RCC 7860 (cell line): ENCODE measurements around the gene INAFM2.

Source experiments
- DNase-seq: peaks from one replicate; pipeline ENCODE4 v3.0.0-alpha.2; 2015; ENCODE audit warnings: low spot score
- FAIRE-seq: peaks from 2 replicates; lab custom pipeline; 2012; peaks lifted over from hg19 to GRCh38; lab: Jason Lieb, UNC

INAFM2 gene

GRCh38 chr15:40325700-40326099 is 2.2 kb downstream of the INAFM2 start:
- FAIRE-seq, result no peak
- DNase-seq, result no peak

GRCh38 chr15:40327457-40327856 is 4.0 kb downstream of the INAFM2 start:
- DNase-seq (no peak), FAIRE-seq (no peak)

DNA sequence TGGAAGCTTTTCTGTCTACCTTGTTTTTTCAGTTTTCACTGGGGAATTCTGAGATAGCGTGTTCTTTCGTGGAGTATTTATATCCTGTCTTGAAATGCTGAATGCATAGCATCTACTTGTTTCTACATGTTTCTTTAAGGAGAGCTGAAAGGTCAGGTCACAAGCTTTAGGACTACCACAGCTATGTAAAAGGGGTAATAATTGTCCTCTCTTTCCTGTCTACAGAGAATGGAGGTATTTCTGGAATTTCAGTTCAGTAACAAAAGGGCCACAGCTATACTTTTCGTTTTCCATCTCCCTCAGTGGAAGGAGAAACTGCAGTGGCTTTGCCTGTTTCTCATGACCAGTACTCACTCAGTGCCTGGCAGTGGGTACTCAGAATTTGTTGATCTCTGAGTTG is 4.7 kb downstream of the INAFM2 start:
- FAIRE-seq, result no peak

DNA sequence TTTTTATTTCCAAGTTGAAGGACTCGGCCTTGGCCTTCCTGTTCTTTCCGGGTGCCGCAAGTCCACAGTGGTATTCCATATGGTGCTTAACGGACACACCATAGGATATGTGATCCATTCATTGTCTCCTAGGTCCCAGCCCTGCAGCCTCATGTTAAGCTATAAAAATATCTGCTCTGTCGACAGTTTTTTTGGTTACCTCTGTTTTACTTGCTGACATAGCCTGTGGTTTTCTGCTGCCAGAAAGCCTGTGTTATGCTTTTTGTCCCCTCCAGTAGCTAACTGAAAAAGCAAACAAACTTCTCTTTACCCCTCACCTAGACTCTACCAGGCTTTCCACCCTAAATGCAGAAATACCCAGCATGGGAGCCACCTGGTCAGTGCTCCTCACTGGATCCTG is 5.3 kb downstream of the INAFM2 start:
- DNase-seq (no peak), FAIRE-seq (no peak)

More for the DNA sequence above, 4.7 kb downstream of the INAFM2 start:
- no peak for DNase-seq

GRCh38 chr15:40329804-40330203 is 6.3 kb downstream of the INAFM2 start:
- no peak for FAIRE-seq
- no peak for DNase-seq

DNA sequence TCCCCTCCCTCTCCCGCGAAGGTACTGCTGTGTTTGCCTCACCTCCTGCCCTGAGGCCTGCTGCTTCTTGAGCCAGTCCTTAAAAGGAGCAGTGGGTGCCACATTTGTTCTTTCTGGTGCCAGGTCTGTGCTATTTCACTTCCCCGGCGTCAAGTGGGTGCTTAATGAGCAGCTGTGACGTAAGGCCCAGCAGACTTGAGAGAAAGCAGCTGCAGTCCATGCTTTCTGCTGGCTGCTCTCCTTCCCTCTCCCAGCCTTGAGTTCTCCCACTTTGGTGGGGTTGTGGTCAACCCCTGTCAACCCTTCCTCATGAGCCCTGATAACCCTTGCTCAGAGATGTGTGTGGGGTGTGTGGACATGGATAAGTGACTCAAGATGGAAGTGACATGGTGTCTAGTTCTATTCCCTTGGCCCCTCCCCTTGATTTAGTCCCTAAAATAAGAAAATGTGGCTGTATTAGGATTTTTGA is 6.9 kb downstream of the INAFM2 start:
- no peak for FAIRE-seq

GRCh38 chr15:40331026-40331425 is 7.5 kb downstream of the INAFM2 start:
- FAIRE-seq, result no peak
- DNase-seq, result no peak

More for the DNA sequence above, 6.9 kb downstream of the INAFM2 start:
- no peak for DNase-seq

- DNase-seq, result no peak
- no peak for FAIRE-seq
Observed at GRCh38 chr15:40331637-40332036, 8.1 kb downstream of the INAFM2 start.

DNA sequence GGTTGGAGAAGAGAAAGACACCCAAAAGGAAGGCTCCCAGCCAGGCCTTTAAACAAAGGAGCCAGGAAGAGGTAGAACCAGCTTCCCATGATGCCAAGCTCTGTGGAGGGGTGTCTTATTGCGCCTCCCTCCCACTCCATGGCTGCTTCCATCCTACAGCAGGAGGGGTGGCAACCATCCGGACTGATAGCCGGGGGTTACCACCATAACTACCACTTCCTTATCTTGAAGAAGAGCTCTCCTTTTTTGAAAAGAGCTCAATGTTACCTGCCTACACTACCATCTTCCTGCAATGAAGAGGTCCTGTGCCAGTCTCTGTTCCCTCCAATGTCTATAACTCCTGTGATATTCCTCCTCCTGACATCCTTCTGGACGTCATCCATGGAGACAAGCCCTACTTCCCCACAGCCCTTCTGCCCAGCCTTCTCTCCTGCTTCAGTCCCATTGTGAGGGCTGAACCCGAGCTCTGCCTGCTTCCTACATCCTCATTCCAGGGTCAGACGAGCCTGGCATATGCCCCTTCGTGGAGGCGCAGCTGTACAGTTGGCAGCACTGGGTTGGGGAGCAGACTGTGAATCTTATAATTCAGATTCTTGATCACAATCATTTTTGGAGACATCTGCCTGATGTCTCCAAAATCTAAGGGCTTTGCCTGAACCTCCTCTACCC is 8.8 kb downstream of the INAFM2 start:
- FAIRE-seq, result no peak
- no peak for DNase-seq

- FAIRE-seq (no peak), DNase-seq (no peak)
Observed at GRCh38 chr15:40333922-40334492, 10.5 kb downstream of the INAFM2 start.

DNA sequence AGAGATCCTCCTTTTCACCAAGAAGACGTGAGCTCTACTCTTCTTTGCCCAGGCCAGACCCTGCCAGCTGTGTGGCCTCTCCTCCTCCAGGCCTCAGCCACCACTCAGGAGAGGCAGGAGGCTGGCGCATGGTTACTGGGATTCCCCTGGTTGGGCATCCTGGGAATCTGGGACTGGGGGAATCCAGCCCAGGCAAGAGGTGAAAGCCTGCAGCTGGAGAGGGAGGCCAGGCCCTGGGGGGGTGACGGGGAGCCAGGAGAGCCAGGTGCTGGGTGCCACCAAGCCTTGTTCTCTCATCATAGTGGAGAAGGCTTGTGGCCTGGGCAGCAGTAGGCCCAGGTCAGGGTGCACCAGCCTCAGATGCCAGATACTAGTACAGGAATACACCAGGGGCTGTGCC is 11.0 kb downstream of the INAFM2 start:
- no peak for FAIRE-seq
- DNase-seq, result no peak

DNA sequence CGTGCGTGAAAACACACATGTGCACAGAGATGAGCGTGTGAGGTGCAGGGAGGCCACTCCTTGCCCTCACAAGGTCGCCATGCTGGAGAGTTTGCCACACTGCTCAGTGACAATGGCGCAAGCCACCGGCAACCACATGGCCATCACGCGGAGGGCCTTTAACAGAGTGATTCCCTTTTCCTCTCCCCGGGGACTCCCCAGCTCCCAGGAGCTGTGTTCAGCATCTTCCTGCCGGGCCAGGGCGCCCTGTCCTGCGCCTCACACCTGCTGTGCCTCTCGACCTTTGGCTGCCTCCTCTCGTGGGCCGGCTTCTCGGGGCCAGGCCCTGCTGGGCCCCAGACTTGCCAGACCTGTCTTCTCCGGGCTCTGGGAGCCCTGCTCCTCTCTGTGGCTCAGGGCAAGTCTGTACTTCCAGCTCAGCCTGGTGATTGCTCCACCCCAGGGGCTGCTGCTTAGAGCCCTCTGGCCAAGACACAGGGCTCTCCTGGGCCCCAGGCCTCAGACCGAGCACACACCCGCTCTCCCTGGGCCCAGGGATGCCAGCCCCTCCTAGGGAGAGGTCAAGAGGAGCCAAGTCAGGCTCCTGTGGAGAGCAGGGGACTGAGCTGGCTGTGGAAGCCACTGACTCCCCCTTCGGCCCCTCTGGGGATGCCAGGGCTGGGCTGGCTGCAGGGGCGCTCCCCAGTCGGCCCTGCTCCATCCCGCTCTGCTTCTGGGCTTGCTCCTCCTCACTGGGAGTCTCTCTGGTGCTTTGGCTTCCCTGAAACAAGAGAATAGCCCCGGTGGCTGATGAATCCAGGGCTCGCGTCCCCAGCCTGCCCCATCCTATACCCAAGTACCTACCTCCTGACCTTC is 11.7 kb downstream of the INAFM2 start:
- DNase-seq (no peak), FAIRE-seq (no peak)

- FAIRE-seq (no peak), DNase-seq (no peak)
Observed at GRCh38 chr15:40335938-40336743, 12.6 kb downstream of the INAFM2 start.

DNA sequence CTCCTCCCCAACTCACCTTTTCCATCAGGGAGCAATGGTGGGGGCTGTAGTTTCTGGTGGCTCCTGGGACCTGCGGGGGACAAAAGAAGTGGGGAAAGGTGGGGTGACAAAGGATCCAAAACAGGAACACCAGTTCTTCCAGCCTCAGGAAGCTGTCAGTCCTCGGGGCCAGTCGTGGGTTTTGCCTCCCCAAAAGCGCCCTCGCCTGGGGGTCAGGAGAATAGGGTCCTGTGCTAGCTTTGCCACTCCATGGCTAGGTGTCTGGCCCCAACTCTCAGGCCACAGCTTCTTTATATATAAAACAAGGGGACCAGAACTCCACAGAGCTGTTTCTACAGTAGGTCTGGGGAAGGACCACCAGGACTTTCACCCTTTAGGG is 13.2 kb downstream of the INAFM2 start:
- no peak for DNase-seq
- FAIRE-seq, result no peak

DNA sequence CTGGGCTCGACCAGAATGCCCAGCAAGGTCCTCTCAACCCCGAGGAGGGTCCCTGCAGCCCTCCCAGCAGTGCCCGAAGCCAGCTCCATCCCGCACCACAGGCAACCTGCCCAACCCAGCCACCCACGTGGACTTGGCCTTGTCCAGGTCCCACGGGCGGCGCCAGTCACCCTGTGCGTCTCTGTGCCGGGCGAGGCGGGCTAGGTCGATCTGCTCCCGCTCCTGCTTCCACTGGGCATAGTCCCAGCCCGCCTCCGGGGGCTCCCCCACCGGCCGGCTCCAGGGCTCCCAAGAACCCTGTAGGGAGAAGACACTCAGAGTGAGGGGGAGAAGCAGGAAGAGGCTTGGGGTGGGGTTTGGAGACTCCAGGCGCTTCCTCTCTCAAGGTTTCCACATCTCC is 14.1 kb downstream of the INAFM2 start:
- DNase-seq, result no peak
- no peak for FAIRE-seq

GRCh38 chr15:40338041-40338657 is 14.7 kb downstream of the INAFM2 start:
- DNase-seq (peak; percentile 69), FAIRE-seq (no peak)

- FAIRE-seq, result peak; percentile 85
- peak; percentile 94 for DNase-seq
Observed at GRCh38 chr15:40338921-40339620, 15.6 kb downstream of the INAFM2 start.

GRCh38 chr15:40339621-40339945 is 16.1 kb downstream of the INAFM2 start:
- no peak for DNase-seq
- no peak for FAIRE-seq

DNA sequence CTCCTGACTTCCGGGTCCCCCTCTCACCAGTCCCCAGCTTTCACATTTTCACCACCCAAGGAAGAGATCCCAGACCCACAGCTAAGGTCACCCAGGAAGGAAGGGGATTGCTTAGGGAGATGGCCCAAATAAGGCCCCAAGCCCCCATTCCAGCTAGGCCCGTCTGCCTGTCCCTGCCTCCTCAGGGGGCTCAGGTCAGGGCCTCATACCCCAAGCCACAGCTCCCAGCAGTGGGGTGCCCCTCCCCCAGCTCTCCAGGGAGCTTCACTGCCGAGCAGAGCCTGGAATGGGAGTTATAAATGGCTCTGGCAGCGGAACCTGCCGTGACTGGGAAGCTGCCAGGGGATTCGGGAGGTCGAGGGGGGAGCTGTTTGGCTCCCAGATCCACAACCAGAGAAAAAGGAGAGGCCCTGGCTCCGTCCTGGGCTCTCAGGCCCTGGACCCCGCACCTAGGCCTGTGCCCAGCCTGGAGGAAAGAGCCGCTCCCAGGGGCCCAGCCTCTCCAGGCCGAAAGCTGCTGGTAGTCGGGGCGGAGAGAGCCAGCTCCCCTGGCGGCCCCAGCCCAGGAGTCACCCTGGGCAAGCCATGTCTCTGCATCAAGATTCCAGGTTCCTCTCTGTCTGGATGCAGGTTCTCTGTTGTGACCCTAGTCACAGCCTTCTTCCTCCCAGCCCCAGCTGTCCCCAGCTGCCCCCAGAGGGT is 16.7 kb downstream of the INAFM2 start:
- peak; percentile 22 for DNase-seq

More for the DNA sequence above, 16.7 kb downstream of the INAFM2 start:
- FAIRE-seq, result no peak
